B cell (primary cell): ENCODE data around the gene BHLHA15. TPM values are rescaled to one million over a fixed set of nuclear protein-coding genes. Genes with fewer than 3 reads are reported as not detected.

Experiments used
- ATAC-seq: fragments of 200-7000 bp; cut with Tn5 transposase; one replicate; pipeline ENCODE4 v1.10.0; 2021; ENCODE audit warnings: low read depth, mild to moderate bottlenecking, moderate number of reproducible peaks, moderate library complexity
- CTCF ChIA-PET: fragments of 350-600 bp; sonication (Branson Sonifier 250); formaldehyde crosslinking; loops from one replicate; lab custom pipeline; 2021; ENCODE audit warnings: antibody characterized with exemption, inconsistent platforms; lab: Charles Lee
- POLR2A ChIA-PET: fragments of 350-600 bp; sonication (Branson Sonifier 250); formaldehyde crosslinking; loops from one replicate; lab custom pipeline; 2021; ENCODE audit warnings: antibody characterized with exemption; lab: Charles Lee
- DNase-seq: peaks from one replicate; pipeline ENCODE4 v3.0.0; 2013
- H2AFZ ChIP-seq: 2 replicates; pipeline ENCODE4 v1.6.1; 2012; ENCODE audit warnings: mild to moderate bottlenecking, low read depth, low read length; ENCODE audit not compliant: insufficient read depth, poor library complexity, severe bottlenecking
- H3K27ac ChIP-seq, 2 donors: 1 replicate in 1 of 2; 2 replicates in 1 of 2; pipeline ENCODE4 v1.5.1; 2012 to 2013; ENCODE audit warnings: low read length in 2 of 2, mild to moderate bottlenecking in 2 of 2, moderate library complexity in 1 of 2
- H3K27me3 ChIP-seq, 4 experiments: fragments of 200-600 bp in 1 of 4; sonication (generic) in 1 of 4; replicated peaks in 1 of 4; 1 replicate in 2 of 4; 2 replicates in 2 of 4; pipeline versions ENCODE4 v1.6.1 to v1.7.0; 2013 to 2016; ENCODE audit warnings: low read length in 3 of 4, mild to moderate bottlenecking in 2 of 4, mixed read lengths in 1 of 4, moderate library complexity in 1 of 4; ENCODE audit not compliant: insufficient read depth in 4 of 4, control insufficient read depth in 3 of 4; ENCODE audit errors: control extremely low read depth in 1 of 4
- H3K36me3 ChIP-seq, 2 experiments: replicated peaks in 1 of 2; 1 replicate in 1 of 2; 2 replicates in 1 of 2; pipeline versions ENCODE4 v1.6.1 to v1.7.1; 2013; ENCODE audit warnings: low read length in 1 of 2; ENCODE audit not compliant: insufficient read depth in 2 of 2, control insufficient read depth in 1 of 2; ENCODE audit errors: control extremely low read depth in 1 of 2, extremely low read depth in 1 of 2
- H3K4me1 ChIP-seq, 2 donors: fragments of 200-600 bp in 1 of 2; sonication (generic) in 1 of 2; 1 replicate in 1 of 2; 2 replicates in 1 of 2; pipeline versions ENCODE4 v1.5.1 to v1.6.1; 2013 to 2017; ENCODE audit warnings: low read length in 2 of 2; ENCODE audit not compliant: control insufficient read depth in 2 of 2, insufficient read depth in 2 of 2
- H3K4me2 ChIP-seq: replicated peaks from 2 replicates; pipeline ENCODE3; 2012; ENCODE audit warnings: mild to moderate bottlenecking, low read depth, low read length; ENCODE audit not compliant: poor library complexity, severe bottlenecking
- H3K4me3 ChIP-seq, 5 experiments: fragments of 200-600 bp in 1 of 5; sonication (generic) in 1 of 5; 1 replicate in 3 of 5; 2 replicates in 2 of 5; pipeline versions ENCODE4 v1.5.1 to v1.7.0; 2011 to 2016; ENCODE audit warnings: low read length in 4 of 5, mild to moderate bottlenecking in 4 of 5, low read depth in 2 of 5, control low read depth in 1 of 5, moderate library complexity in 1 of 5; ENCODE audit not compliant: insufficient read depth in 1 of 5; ENCODE audit errors: control extremely low read depth in 1 of 5, extremely low read depth in 1 of 5
- H3K79me2 ChIP-seq: fragments of 200-600 bp; sonication (generic); one replicate; pipeline ENCODE4 v1.6.0; 2016; ENCODE audit warnings: low read length; ENCODE audit not compliant: control insufficient read depth, insufficient read depth
- H3K9ac ChIP-seq: fragments of 200-600 bp; sonication (generic); 2 replicates; pipeline ENCODE4 v1.6.1; 2017; ENCODE audit warnings: mild to moderate bottlenecking, low read length, moderate library complexity
- H3K9me3 ChIP-seq, 3 donors: one replicate each; pipeline versions ENCODE4 v1.6.1 to v1.7.1; 2013; ENCODE audit warnings: low read length in 2 of 3; ENCODE audit not compliant: control insufficient read depth in 2 of 3, insufficient read depth in 1 of 3; ENCODE audit errors: control extremely low read depth in 1 of 3
- H4K20me1 ChIP-seq: 2 replicates; pipeline ENCODE4 v1.6.0; 2012; ENCODE audit warnings: mild to moderate bottlenecking, low read length; ENCODE audit not compliant: insufficient read depth, control insufficient read depth, poor library complexity, severe bottlenecking
- H3K27ac Mint-ChIP-seq: one replicate; pipeline ENCODE4 v1.8.0; 2021; ENCODE audit warnings: mixed read lengths
- H3K27me3 Mint-ChIP-seq: one replicate; pipeline ENCODE4 v1.8.0; 2021; ENCODE audit warnings: mixed read lengths
- H3K4me1 Mint-ChIP-seq: one replicate; pipeline ENCODE4 v1.8.0; 2021; ENCODE audit warnings: mixed read lengths
- H3K4me3 Mint-ChIP-seq: one replicate; pipeline ENCODE4 v1.8.0; 2021; ENCODE audit warnings: mixed read lengths
- H3K9me3 Mint-ChIP-seq: one replicate; pipeline ENCODE4 v1.8.0; 2022; ENCODE audit warnings: mixed read lengths; ENCODE audit not compliant: insufficient read depth
- EZH2 ChIP-seq: IDR thresholded peaks from 2 replicates; pipeline ENCODE4 v1.6.1; 2012; ENCODE audit warnings: borderline replicate concordance, low read depth, mild to moderate bottlenecking, moderate library complexity, low read length; ENCODE audit not compliant: insufficient read depth, poor library complexity, severe bottlenecking
- WGBS: methylation state at CpG from one replicate; pipeline ENCODE4 v1.1.5; 2013; ENCODE audit warnings: missing lambda C conversion rate; ENCODE audit not compliant: insufficient coverage; 5-methylcytosine and 5-hydroxymethylcytosine counted together
- intact Hi-C: fragments of 100-400 bp; cut with micrococcal nuclease; formaldehyde crosslinking; loops from one replicate; pipeline ENCODE4 v1.10.0; 2022
- polyA plus RNA-seq: library from polyadenylated mRNA; depleted of rRNA; stranded (reverse); fragments of >200 nt; gene quantifications from 2 replicates; pipeline ENCODE4 v1.2.3, GENCODE V29; 2012
- total RNA-seq, 2 donors: library from RNA; stranded (reverse); fragments of 120-200 nt in 1 of 2; gene quantifications; 1 replicate in 1 of 2; 2 replicates in 1 of 2; pipeline versions ENCODE4 v1.2.3 to v1.2.4, GENCODE V29; 2013 to 2022
- TF ChIP-seq, protein P1 (sequence below): fragments of 200-600 bp; IDR thresholded peaks from one replicate; pipeline ENCODE4 v1.8.0; 2022; ENCODE audit warnings: antibody characterized with exemption, mild to moderate bottlenecking

Gene BHLHA15
- total and polyA plus RNA-seq, 2 donors (not counting 1 experiment from before 2014, with no cell fraction given): 0.74 to 2.2 TPM

DNA sequence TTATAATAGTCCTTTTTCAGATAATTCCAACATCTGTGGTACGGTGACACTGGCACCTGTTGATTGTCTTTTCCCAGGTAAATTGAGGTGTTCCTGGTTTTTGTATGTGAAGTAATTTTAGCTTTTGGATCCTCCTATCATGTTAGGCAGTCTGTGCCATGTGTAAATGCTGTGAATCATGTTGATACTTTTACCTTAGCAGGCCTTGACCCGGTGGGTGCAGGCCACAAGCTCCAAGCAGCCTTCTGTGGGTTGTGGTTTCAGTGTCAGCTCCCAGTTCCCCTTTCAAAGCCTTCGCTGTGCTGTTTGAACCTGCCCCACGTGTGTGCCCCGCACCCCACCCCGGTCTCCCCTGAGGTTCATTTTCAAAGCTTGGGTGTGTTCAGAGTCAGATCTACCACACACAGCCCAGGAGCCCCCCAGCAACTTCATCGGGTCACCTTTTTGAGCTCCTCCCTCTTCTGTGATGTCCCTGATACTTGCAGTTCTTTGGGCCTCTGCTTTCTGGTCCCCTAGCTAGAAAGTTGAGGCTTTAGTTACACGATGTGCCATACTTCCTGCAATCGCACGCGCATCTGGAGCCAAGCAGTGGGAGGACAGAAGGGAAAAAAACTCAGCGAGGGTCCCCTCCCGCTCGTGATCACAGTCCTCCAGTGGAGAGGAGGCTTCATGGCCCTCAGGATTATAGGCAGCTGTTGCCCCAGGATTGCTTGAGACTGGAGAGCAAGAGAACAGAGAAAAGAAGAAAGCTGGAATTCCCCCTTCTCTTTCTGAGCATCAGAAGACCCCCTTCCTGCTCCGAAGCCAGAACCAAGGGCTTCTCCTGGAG is 8.7 kb upstream of the BHLHA15 start:
- Histone ChIP-seq H3K79me2 (no peaks in the 10 kb centered on the region), H3K9ac (peak overlapping the region; percentile 57), H3K27me3 (peaks cover 0 to 16% (median 6%) of the 10 kb centered on the region in 4 experiments), H2AFZ (peak overlapping the region; percentile 16), H3K36me3 (peaks cover 0 to 7% of the 10 kb centered on the region in 2 experiments), H3K9me3 (peaks cover 0 to 15% (median 4%) of the 10 kb centered on the region in 3 donors), H4K20me1 (peaks cover 44% of the 10 kb centered on the region), H3K4me3 (peak overlapping the region in 4 of 5 experiments; percentile 9 to 55 (median 40)), H3K4me2 (peak overlapping the region; percentile 78), H3K27ac (peak overlapping the region in 1 of 2 donors; percentile 41), H3K4me1 (peaks cover 45 to 54% of the 10 kb centered on the region in 2 donors)
- Mint-ChIP-seq H3K27me3 (peaks cover 16% of the 10 kb centered on the region), H3K4me1 (peaks cover 53% of the 10 kb centered on the region), H3K27ac (peak overlapping the region; percentile 75), H3K9me3 (no peaks in the 10 kb centered on the region), H3K4me3 (peak overlapping the region; percentile 88)
- ChIA-PET CTCF (interaction anchor here (0.6 to 3.7 kb wide), 10 partner anchors 9 to 199 kb away, joined by 3 to 39 read pairs (median 4); partner anchors contain the start of genes BAIAP2L1 and LMTK2), POLR2A (interaction anchor here (0.6 to 1.2 kb wide), 3 partner anchors 8 to 1332 kb away, joined by 3 to 10 read pairs (median 4); partner anchors contain the start of gene BHLHA15)
- 3% methylated on average over 13 of the region's 15 CpGs for WGBS
- ATAC-seq: peak; percentile 90
- DNase-seq: peak; percentile 91
- intact Hi-C loops: loop anchor here (1.0 to 2.0 kb wide), 7 partner anchors 16 to 112 kb away; partner anchors contain the start of genes BRI3 and LMTK2
- TF ChIP-seq EZH2: no peak
- TF ChIP-seq, protein P1, sequence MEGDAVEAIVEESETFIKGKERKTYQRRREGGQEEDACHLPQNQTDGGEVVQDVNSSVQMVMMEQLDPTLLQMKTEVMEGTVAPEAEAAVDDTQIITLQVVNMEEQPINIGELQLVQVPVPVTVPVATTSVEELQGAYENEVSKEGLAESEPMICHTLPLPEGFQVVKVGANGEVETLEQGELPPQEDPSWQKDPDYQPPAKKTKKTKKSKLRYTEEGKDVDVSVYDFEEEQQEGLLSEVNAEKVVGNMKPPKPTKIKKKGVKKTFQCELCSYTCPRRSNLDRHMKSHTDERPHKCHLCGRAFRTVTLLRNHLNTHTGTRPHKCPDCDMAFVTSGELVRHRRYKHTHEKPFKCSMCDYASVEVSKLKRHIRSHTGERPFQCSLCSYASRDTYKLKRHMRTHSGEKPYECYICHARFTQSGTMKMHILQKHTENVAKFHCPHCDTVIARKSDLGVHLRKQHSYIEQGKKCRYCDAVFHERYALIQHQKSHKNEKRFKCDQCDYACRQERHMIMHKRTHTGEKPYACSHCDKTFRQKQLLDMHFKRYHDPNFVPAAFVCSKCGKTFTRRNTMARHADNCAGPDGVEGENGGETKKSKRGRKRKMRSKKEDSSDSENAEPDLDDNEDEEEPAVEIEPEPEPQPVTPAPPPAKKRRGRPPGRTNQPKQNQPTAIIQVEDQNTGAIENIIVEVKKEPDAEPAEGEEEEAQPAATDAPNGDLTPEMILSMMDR: no peak
